MCF 10A (cell line): ENCODE results near the gene P2RY8. TPM values are rescaled to one million over a fixed set of nuclear protein-coding genes. Genes with fewer than 3 reads are reported as not detected.

Experiments used
- BruUV-seq: library from RNA; stranded (reverse); fragments of 400-500 nt; replicated peaks from 2 replicates; lab custom pipeline; 2021; lab: Mats Ljungman, UMichigan
- CTCF ChIA-PET: fragments of 300-600 bp; sonication (Branson Sonifier 250); formaldehyde crosslinking; extraction: SDS; loops from one replicate; lab custom pipeline; 2021; ENCODE audit warnings: antibody characterized with exemption, inconsistent platforms; lab: Yijun Ruan, JAX
- POLR2A ChIA-PET: fragments of 300-600, 350-650 bp; sonication (Branson Sonifier 250); formaldehyde crosslinking; extraction: SDS; loops from one replicate; lab custom pipeline; 2020; ENCODE audit warnings: antibody characterized with exemption, inconsistent platforms; lab: Yijun Ruan, JAX
- DNase-seq: peaks from one replicate; pipeline ENCODE4 v3.0.0-alpha.2; 2018; ENCODE audit not compliant: unreplicated experiment
- H3K27ac Mint-ChIP-seq: one replicate; pipeline ENCODE4 v1.8.0; 2022; ENCODE audit warnings: mild to moderate bottlenecking, low read depth, mixed read lengths; ENCODE audit not compliant: unreplicated experiment
- H3K27me3 Mint-ChIP-seq: one replicate; pipeline ENCODE4 v1.8.0; 2022; ENCODE audit warnings: mixed read lengths; ENCODE audit not compliant: insufficient read depth, unreplicated experiment
- H3K36me3 Mint-ChIP-seq: one replicate; pipeline ENCODE4 v1.8.0; 2022; ENCODE audit warnings: mild to moderate bottlenecking, moderate library complexity, mixed read lengths; ENCODE audit not compliant: insufficient read depth, unreplicated experiment
- H3K4me1 Mint-ChIP-seq: one replicate; pipeline ENCODE4 v1.8.0; 2022; ENCODE audit warnings: mixed read lengths; ENCODE audit not compliant: insufficient read depth, unreplicated experiment
- H3K4me3 Mint-ChIP-seq: one replicate; pipeline ENCODE4 v1.8.0; 2022; ENCODE audit warnings: mild to moderate bottlenecking, moderate library complexity, mixed read lengths; ENCODE audit not compliant: unreplicated experiment
- H3K9me3 Mint-ChIP-seq: one replicate; pipeline ENCODE4 v1.8.0; 2022; ENCODE audit warnings: mixed read lengths; ENCODE audit not compliant: unreplicated experiment
- intact Hi-C: fragments of 100-400 bp; cut with micrococcal nuclease; formaldehyde crosslinking; loops from 2 replicates; pipeline ENCODE4 v1.14.1; 2022
- total RNA-seq: library from RNA; stranded (reverse); gene quantifications from 2 replicates; pipeline ENCODE4 v1.2.3, GENCODE V29; 2022
- TF ChIP-seq, protein P1 (sequence below): fragments of 200-600 bp; IDR thresholded peaks from one replicate; pipeline ENCODE4 v1.8.0; 2022; ENCODE audit warnings: antibody characterized with exemption, mild to moderate bottlenecking; ENCODE audit not compliant: unreplicated experiment

The P2RY8 gene
- total RNA-seq, 1 experiment from 2014 or later, result not detected

DNA sequence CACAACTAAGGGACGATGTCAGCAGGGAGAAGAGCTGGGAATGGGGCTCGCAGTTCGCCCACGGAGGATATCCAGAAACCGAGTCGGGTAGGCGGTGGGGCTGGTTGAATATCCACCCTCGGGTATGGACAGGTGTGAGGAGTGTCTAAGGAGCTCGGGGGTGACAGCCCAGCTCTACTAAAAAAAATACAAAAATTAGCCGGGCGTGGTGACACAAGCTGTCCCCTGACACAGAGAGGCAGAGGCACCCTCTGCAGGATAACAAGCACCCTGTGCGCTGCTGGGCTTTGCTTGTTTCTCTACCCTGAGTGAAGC lies 72.1 kb downstream of the P2RY8 start:
- H3K4me3 Mint-ChIP-seq, result no peak overlapping the region

DNA sequence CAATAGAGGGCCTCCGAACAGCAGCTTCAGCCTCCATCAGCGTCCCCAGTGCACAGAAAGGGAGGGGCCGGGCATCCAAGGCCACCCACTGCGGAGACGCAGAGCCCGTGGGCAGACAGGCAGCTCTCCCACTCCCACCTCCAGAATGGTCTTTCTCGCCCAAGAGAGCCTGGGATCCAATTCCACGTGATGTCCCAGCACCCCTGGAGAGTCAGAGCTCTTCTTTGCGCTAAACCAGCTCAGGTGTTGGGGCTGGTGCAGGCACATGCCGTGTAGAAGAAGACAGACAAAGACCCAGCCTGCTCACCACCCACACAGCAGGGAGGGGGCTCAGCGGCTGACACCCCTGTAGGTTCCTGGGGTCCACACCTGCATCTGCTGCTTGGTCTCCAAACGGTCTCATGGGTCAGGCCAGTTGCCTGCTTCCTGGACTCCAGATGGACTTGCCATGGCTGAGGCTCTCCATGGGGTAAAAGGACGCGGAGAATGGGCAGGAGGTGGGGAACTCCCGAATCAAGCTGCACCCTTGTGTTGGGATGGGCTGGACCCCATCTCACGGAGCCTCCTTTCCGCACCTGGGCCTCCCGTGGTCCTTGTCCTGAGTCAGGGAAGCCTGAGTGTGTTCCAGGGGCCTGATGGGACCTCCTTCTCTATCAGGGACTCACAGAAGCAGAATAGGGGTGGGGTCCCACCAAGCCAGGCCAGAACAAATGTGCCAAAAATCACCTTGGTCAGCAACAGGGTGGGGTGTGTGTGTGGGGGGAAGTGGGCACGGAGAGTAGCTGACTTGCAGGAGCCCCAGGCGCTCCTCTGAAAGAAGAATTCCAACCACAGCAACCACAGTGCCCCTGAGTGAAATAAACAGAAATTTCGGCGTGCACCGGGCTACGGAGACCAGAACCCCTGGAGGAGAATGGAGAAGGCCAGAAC lies 72.7 kb downstream of the P2RY8 start:
- ChIA-PET POLR2A (no interaction called here), CTCF (no interaction called here)
- intact Hi-C loops, result no loop called here
- H3K4me1 Mint-ChIP-seq, result peaks cover 5% of the 10 kb centered on the region
- TF ChIP-seq, protein P1, sequence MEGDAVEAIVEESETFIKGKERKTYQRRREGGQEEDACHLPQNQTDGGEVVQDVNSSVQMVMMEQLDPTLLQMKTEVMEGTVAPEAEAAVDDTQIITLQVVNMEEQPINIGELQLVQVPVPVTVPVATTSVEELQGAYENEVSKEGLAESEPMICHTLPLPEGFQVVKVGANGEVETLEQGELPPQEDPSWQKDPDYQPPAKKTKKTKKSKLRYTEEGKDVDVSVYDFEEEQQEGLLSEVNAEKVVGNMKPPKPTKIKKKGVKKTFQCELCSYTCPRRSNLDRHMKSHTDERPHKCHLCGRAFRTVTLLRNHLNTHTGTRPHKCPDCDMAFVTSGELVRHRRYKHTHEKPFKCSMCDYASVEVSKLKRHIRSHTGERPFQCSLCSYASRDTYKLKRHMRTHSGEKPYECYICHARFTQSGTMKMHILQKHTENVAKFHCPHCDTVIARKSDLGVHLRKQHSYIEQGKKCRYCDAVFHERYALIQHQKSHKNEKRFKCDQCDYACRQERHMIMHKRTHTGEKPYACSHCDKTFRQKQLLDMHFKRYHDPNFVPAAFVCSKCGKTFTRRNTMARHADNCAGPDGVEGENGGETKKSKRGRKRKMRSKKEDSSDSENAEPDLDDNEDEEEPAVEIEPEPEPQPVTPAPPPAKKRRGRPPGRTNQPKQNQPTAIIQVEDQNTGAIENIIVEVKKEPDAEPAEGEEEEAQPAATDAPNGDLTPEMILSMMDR, result no peak
- DNase-seq, result no peak
- no peaks in the 10 kb centered on the region for H3K36me3 Mint-ChIP-seq
- BruUV-seq, result no TSS peak
- no peak overlapping the region for H3K4me3 Mint-ChIP-seq
- H3K27me3 Mint-ChIP-seq, result peaks cover 31% of the 10 kb centered on the region
- H3K27ac Mint-ChIP-seq, result no peak overlapping the region
- no peaks in the 10 kb centered on the region for H3K9me3 Mint-ChIP-seq

More for the DNA sequence above, 72.1 kb downstream of the P2RY8 start:
- intact Hi-C loops, result no loop called here
- Mint-ChIP-seq H3K36me3 (no peaks in the 10 kb centered on the region), H3K9me3 (no peaks in the 10 kb centered on the region), H3K4me1 (peaks cover 5% of the 10 kb centered on the region), H3K27ac (no peak overlapping the region), H3K27me3 (peaks cover 31% of the 10 kb centered on the region)
- DNase-seq, result no peak
- no TSS peak for BruUV-seq
- TF ChIP-seq, protein P1, result no peak
- ChIA-PET POLR2A (no interaction called here), CTCF (no interaction called here)

DNA sequence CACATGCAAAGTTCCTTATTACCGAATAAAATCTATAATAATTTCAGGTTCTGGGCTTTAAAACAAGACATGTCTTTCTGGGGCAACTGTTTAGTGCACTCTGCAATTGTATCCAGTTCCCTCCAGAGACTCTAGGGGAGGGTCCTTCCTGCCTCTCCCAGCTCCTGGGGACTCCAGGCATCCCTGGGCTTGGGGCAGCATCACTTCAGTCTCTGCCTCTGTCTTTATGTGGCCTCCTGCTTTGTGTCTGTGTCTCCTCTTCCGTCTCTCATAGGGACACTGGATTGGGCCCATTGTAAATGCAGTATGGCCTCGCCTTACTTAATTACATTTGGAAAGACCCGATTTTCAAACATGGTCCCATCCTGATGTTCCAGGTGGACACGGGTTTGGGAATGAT lies 73.4 kb downstream of the P2RY8 start:
- TF ChIP-seq, protein P1, result no peak
- Mint-ChIP-seq H3K9me3 (no peaks in the 10 kb centered on the region), H3K36me3 (no peaks in the 10 kb centered on the region), H3K4me3 (no peak overlapping the region), H3K27ac (no peak overlapping the region), H3K4me1 (peaks cover 5% of the 10 kb centered on the region), H3K27me3 (peaks cover 31% of the 10 kb centered on the region)
- ChIA-PET POLR2A (no interaction called here), CTCF (no interaction called here)
- intact Hi-C loops, result no loop called here
- no TSS peak for BruUV-seq
- no peak for DNase-seq

DNA sequence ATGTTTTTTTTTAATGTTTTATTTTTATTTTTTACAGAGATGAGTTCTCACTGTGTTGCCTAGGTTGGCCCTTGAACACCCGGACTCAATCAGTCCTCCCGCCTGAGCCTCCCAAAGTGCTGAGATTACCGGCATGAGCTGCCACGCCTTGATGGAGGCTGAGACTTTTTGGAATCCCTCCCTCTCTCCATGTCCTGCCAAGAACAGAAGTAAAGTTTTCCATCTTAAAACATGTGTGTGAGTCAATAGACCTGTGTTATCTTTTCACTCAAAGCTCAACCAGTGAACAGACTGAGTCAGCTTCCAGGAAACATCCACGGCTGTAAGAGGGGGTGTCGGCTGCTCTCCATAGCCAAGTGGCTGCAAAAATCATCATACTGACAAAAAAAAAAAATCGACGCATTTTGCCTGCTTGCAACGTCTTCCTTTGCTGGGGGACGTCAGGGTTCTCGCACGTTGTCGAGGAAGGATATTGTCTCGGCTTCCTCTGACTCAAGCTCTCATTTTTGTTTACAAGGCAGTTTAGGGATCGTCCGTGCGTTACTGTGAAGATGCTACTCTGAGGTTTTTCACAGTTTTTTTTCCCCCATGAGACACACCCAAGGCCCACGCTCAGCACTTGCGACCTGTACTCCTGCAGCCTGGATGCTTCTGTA lies 74.3 kb downstream of the P2RY8 start:
- Mint-ChIP-seq H3K4me1 (peaks cover 5% of the 10 kb centered on the region), H3K9me3 (no peaks in the 10 kb centered on the region), H3K27ac (no peak overlapping the region), H3K36me3 (no peaks in the 10 kb centered on the region), H3K4me3 (no peak overlapping the region), H3K27me3 (peaks cover 31% of the 10 kb centered on the region)
- peak; percentile 60 for DNase-seq
- BruUV-seq, result no TSS peak
- intact Hi-C loops, result no loop called here
- TF ChIP-seq, protein P1, result no peak
- ChIA-PET POLR2A (no interaction called here), CTCF (no interaction called here)
